GM19397 (cell line): ENCODE data around the gene SYT8.
"Not testable (repeated sequence)": the region's sequence is repeated elsewhere in the genome, so short reads cannot be mapped to it uniquely, and the experiment has no call there.

ENCODE experiments used
- ATAC-seq: cut with Tn5 transposase; IDR thresholded peaks from one replicate; pipeline ENCODE4 v1.9.1; 2021; ENCODE audit warnings: mild to moderate bottlenecking, moderate library complexity; ENCODE audit not compliant: unreplicated experiment

SYT8 gene

GRCh38 chr11:1883346-1884302 lies 48.8 kb downstream of the SYT8 start:
- ATAC-seq, result no peak

DNA sequence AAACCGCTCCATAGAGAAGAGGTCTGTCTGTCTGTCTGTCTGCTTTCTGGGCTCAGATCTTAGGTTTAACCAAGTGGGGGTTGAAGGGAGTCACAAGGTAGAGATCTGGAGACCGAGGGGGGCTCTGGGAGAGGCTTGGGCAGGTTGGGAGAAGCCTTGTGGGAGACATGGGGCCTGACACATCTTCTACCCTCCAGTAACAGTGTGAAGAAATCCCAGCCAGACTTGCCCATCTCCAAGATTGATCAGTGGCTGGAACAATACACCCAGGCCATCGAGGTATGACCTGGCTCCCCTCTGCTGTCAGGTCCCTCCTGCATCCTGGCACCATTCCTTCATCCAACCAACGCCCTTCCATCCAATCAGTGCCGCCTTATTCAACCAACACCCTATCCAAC lies 49.5 kb downstream of the SYT8 start:
- no peak for ATAC-seq

GRCh38 chr11:1886551-1886950 lies 51.8 kb downstream of the SYT8 start:
- ATAC-seq, result not testable (repeated sequence)
